ENCODE results near the gene FBXO42. TPM values are rescaled to one million over a fixed set of nuclear protein-coding genes. Genes with fewer than 3 reads are reported as not detected.

The FBXO42 gene
- total and polyA plus RNA-seq, 9 of the 15 experiments (the other 6 are each of a cell fraction or from before 2014, with no cell fraction given): 7.2 to 24.8 (median 17.4) TPM

GRCh38 chr1:16208270-16208987 lies 143.9 kb downstream of the FBXO42 start (continued):
- TF ChIP-seq ZNF395 (CRISPR knock-in tag; IDR thresholded peaks at IDR 0.05) (0 out of 2 replicates have a peak, but pooled peaks have one; percentile 2), BHLHE40 (IDR thresholded peaks at IDR 0.05; ENCODE audit: low read length) (peak; percentile 7; the same call in 1 of the 2 replicates), HDGF (IDR thresholded peaks at IDR 0.05) (no peak), PCBP1 (IDR thresholded peaks at IDR 0.05; ENCODE audit: low read depth, low read length, poor library complexity, severe bottlenecking) (no peak), RNF2 (IDR thresholded peaks at IDR 0.05) (no peak), MCM2 (IDR thresholded peaks at IDR 0.05; ENCODE audit: low read depth) (no peak), HNRNPL (IDR thresholded peaks at IDR 0.05; ENCODE audit: low read depth, low read length) (0 out of 2 replicates have a peak, but pooled peaks have one; percentile 15), HDAC8 (tag; IDR thresholded peaks at IDR 0.05) (no peak)
- TF ChIP-seq, protein P1, sequence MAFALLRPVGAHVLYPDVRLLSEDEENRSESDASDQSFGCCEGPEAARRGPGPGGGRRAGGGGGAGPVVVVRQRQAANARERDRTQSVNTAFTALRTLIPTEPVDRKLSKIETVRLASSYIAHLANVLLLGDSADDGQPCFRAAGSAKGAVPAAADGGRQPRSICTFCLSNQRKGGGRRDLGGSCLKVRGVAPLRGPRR (CRISPR knock-in tag; IDR thresholded peaks at IDR 0.05): no peak
- TF ChIP-seq, protein P2, sequence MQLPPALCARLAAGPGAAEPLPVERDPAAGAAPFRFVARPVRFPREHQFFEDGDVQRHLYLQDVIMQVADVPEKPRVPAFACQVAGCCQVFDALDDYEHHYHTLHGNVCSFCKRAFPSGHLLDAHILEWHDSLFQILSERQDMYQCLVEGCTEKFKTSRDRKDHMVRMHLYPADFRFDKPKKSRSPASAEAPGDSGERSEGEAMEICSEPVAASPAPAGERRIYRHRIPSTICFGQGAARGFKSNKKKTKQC (CRISPR knock-in tag; IDR thresholded peaks at IDR 0.05): peak; percentile 39; the same call in 1 of the 2 replicates

Measured in K562 (cell line).